Left ventricle myocardium inferior (tissue), 1 donor: ENCODE measurements around the gene ITGAE. TPM values are rescaled to one million over a fixed set of nuclear protein-coding genes. Genes with fewer than 3 reads are reported as not detected.
A peak's percentile ranks its signal among the peaks of the same experiment; 100 is the strongest.

Experiments
- DNase-seq: peaks from one replicate; pipeline ENCODE4 v3.0.0-alpha.2; 2020
- H3K27ac ChIP-seq: fragments of 200-600 bp; replicated peaks from 2 replicates; pipeline ENCODE4 v1.8.0; 2021
- H3K27me3 ChIP-seq: fragments of 200-600 bp; 2 replicates; pipeline ENCODE4 v1.8.0; 2021; ENCODE audit warnings: low read depth
- H3K36me3 ChIP-seq: fragments of 200-600 bp; 2 replicates; pipeline ENCODE4 v1.8.0; 2021
- H3K4me1 ChIP-seq: fragments of 200-600 bp; 2 replicates; pipeline ENCODE4 v1.8.0; 2021
- H3K4me3 ChIP-seq: fragments of 200-600 bp; 2 replicates; pipeline ENCODE4 v1.8.0; 2021; ENCODE audit warnings: mild to moderate bottlenecking, moderate library complexity
- H3K9me3 ChIP-seq: fragments of 200-600 bp; replicated peaks from 2 replicates; pipeline ENCODE4 v1.8.0; 2021
- CTCF ChIP-seq: fragments of 200-600 bp; IDR thresholded peaks from 2 replicates; pipeline ENCODE4 v1.8.0; 2021; ENCODE audit warnings: antibody characterized with exemption, mild to moderate bottlenecking, borderline replicate concordance
- intact Hi-C: fragments of 100-400 bp; cut with micrococcal nuclease; formaldehyde crosslinking; loops from one replicate; pipeline ENCODE4 v1.11.0; 2022
- total RNA-seq: library from RNA; stranded (reverse); fragmentation: NEBNext Ultra II Directional; extraction: Animal tissue kit (Norgen Biotek cat#: 25700); gene quantifications from one replicate; pipeline ENCODE4 v1.2.1, GENCODE V29; 2021
- donor health status: DM: no; HTN: yes; CAD: no; lungs with severe emphysema.

The ITGAE gene
- total RNA-seq, 1 donor from 2014 or later = 19.6 TPM

- Histone ChIP-seq H3K4me1 (peaks cover 24% of the 10 kb centered on the region), H3K36me3 (no peaks in the 10 kb centered on the region), H3K27me3 (peaks cover 36% of the 10 kb centered on the region), H3K9me3 (peaks cover 7% of the 10 kb centered on the region), H3K4me3 (no peak overlapping the region), H3K27ac (no peak overlapping the region)
- no peak for DNase-seq
- no peak for TF ChIP-seq CTCF
- intact Hi-C loops = no loop called here
These were observed 101.0 kb downstream of the ITGAE start for GRCh38 chr17:3699951-3700350.

DNA sequence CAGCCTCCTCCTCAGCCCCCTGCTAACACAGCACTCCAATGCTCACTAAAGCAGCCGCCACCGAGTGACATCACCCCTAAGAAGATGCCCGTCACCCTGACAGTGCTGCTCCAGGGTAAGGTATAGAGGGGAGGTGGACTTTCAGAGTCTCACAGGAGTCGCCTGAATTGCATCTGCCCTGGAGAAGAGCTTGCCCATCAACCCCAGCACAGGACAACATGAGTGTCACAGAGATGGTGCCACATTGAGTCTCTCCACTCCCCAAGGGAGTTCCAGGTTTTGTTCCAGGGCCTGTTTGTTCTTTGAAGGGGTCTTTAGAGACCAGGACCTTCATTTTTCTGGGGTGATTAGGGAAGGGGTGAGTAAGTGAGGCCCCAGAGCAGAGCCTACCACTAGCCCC is 102.8 kb downstream of the ITGAE start:
- peaks cover 54% of the 10 kb centered on the region for H3K27me3 ChIP-seq
- no peaks in the 10 kb centered on the region for H3K36me3 ChIP-seq
- peaks cover 7% of the 10 kb centered on the region for H3K9me3 ChIP-seq
- intact Hi-C loops = no loop called here
- no peak overlapping the region for H3K4me3 ChIP-seq
- H3K27ac ChIP-seq = no peak overlapping the region
- TF ChIP-seq CTCF = no peak
- H3K4me1 ChIP-seq = peaks cover 31% of the 10 kb centered on the region
- no peak for DNase-seq

GRCh38 chr17:3697103-3697476 is 103.9 kb downstream of the ITGAE start:
- TF ChIP-seq CTCF = no peak
- Histone ChIP-seq H3K9me3 (peaks cover 7% of the 10 kb centered on the region), H3K27ac (peak overlapping the region; percentile 18), H3K4me3 (peak overlapping the region; percentile 73), H3K36me3 (no peaks in the 10 kb centered on the region), H3K4me1 (peaks cover 31% of the 10 kb centered on the region), H3K27me3 (peaks cover 64% of the 10 kb centered on the region)
- no peak for DNase-seq
- intact Hi-C loops = no loop called here

- no peak for TF ChIP-seq CTCF
- Histone ChIP-seq H3K4me3 (peak within 1 kb of the TSS; percentile 73), H3K27ac (peak within 1 kb of the TSS; percentile 81), H3K9me3 (peaks cover 7% of the 10 kb centered on the region), H3K27me3 (peaks cover 74% of the 10 kb centered on the region), H3K36me3 (no peaks in the 10 kb centered on the region), H3K4me1 (peaks cover 31% of the 10 kb centered on the region)
- no peak for DNase-seq
- intact Hi-C loops = no loop called here
These were observed 105.1 kb downstream of the ITGAE start, which contains the start of gene P2RX5 for GRCh38 chr17:3695723-3696411. P2RX5 (minus strand) TSS chr17:3696155; CDS start chr17:3696005, 150 bp downstream.

GRCh38 chr17:3695129-3695722 is 105.8 kb downstream of the ITGAE start:
- intact Hi-C loops = no loop called here
- Histone ChIP-seq H3K4me1 (peaks cover 31% of the 10 kb centered on the region), H3K9me3 (peaks cover 7% of the 10 kb centered on the region), H3K27ac (peak overlapping the region; percentile 81), H3K4me3 (peak overlapping the region; percentile 73), H3K27me3 (peaks cover 81% of the 10 kb centered on the region), H3K36me3 (no peaks in the 10 kb centered on the region)
- TF ChIP-seq CTCF = no peak
- DNase-seq = peak; percentile 58
